HCT116 (cell line): ENCODE data around the gene RRAGA. TPM values are rescaled to one million over a fixed set of nuclear protein-coding genes. Genes with fewer than 3 reads are reported as not detected.

Source experiments
- ATAC-seq: fragments of 200-7000 bp; cut with Tn5 transposase; 2 replicates; pipeline ENCODE4 v1.9.1; 2020; ENCODE audit warnings: mild to moderate bottlenecking, moderate library complexity
- BruUV-seq: library from RNA; stranded (reverse); fragments of 400-500 nt; replicated peaks from 2 replicates; lab custom pipeline; 2021; lab: Mats Ljungman, UMichigan
- CTCF ChIA-PET: fragments of 300-600 bp; sonication (Branson Sonifier 250); formaldehyde crosslinking; loops from one replicate; lab custom pipeline; 2021; ENCODE audit warnings: antibody characterized with exemption; lab: Charles Lee
- POLR2A ChIA-PET: fragments of 300-600, 350-600 bp; sonication (Branson Sonifier 250); formaldehyde crosslinking; loops from one replicate; lab custom pipeline; 2021; ENCODE audit warnings: antibody characterized with exemption; lab: Charles Lee
- RAD21 ChIA-PET, 2 experiments: fragments of 300-600 bp; sonication (Branson Sonifier 250); formaldehyde crosslinking; loops; one replicate each; lab custom pipeline; 2023; ENCODE audit warnings: low total read pairs in 2 of 2; ENCODE audit not compliant: uncharacterized antibody in 2 of 2, unreplicated experiment in 2 of 2, low non-redundant PET in 1 of 2; lab: Charles Lee
- DNase-seq: peaks from one replicate; pipeline ENCODE4 v3.0.0-alpha.2; 2010; ENCODE audit warnings: low read depth, low spot score
- H2AFZ ChIP-seq: fragments of 200-600 bp; shearing (Covaris generic), sonication (generic); 2 replicates; pipeline ENCODE4 v1.6.1; 2017; ENCODE audit warnings: low read depth, mixed run types, mixed read lengths, antibody characterized with exemption, low read length; ENCODE audit not compliant: poor library complexity, severe bottlenecking
- H3K27ac ChIP-seq: 2 replicates; pipeline ENCODE4 v1.5.1; 2012; ENCODE audit warnings: low read depth, low read length
- H3K27me3 ChIP-seq: fragments of 200-600 bp; sonication (generic); 2 replicates; pipeline ENCODE4 v1.6.1; 2016; ENCODE audit warnings: mixed run types, low read length, mixed read lengths; ENCODE audit not compliant: insufficient read depth
- H3K36me3 ChIP-seq, 2 experiments: fragments of 200-500 bp in 1 of 2; fragments of 200-600 bp in 1 of 2; sonication (Bioruptor generic) in 1 of 2; sonication (generic) in 1 of 2; 2 replicates each; pipeline versions ENCODE4 v1.5.1 to v1.6.1; 2014 to 2016; ENCODE audit warnings: low read length in 2 of 2, inconsistent platforms in 1 of 2, mixed read lengths in 1 of 2, mixed run types in 1 of 2; ENCODE audit not compliant: insufficient read depth in 2 of 2, control insufficient read depth in 1 of 2
- H3K4me1 ChIP-seq, 2 experiments: fragments of 200-600 bp in 1 of 2; sonication (generic) in 1 of 2; 2 replicates each; pipeline versions ENCODE4 v1.5.1 to v1.6.1; 2012 to 2017; ENCODE audit warnings: low read length in 2 of 2, inconsistent platforms in 1 of 2, mild to moderate bottlenecking in 1 of 2, mixed read lengths in 1 of 2, mixed run types in 1 of 2, moderate library complexity in 1 of 2; ENCODE audit not compliant: insufficient read depth in 2 of 2, control insufficient read depth in 1 of 2
- H3K4me2 ChIP-seq: fragments of 200-600 bp; sonication (generic); 2 replicates; pipeline ENCODE4 v1.6.1; 2017; ENCODE audit warnings: mixed run types, low read length, mixed read lengths
- H3K4me3 ChIP-seq, 2 experiments: fragments of 200-600 bp in 1 of 2; sonication (generic) in 1 of 2; replicated peaks in 1 of 2; 2 replicates each; pipeline ENCODE4 v1.5.1; 2011 to 2016; ENCODE audit warnings: low read length in 2 of 2, control low read depth in 1 of 2, low read depth in 1 of 2, mild to moderate bottlenecking in 1 of 2, mixed read lengths in 1 of 2, mixed run types in 1 of 2
- H3K79me2 ChIP-seq: fragments of 200-600 bp; sonication (generic); 2 replicates; pipeline ENCODE4 v1.6.1; 2017; ENCODE audit warnings: mild to moderate bottlenecking, mixed run types, low read length, moderate library complexity, mixed read lengths; ENCODE audit not compliant: insufficient read depth
- H3K9ac ChIP-seq: fragments of 200-600 bp; sonication (generic); 2 replicates; pipeline ENCODE4 v1.6.1; 2016; ENCODE audit warnings: low read length, mixed read lengths
- H3K9me2 ChIP-seq: fragments of 200-600 bp; sonication (generic), shearing (Covaris generic); 2 replicates; pipeline ENCODE4 v1.6.1; 2017; ENCODE audit warnings: mixed run types, mild to moderate bottlenecking, moderate library complexity; ENCODE audit not compliant: insufficient read depth
- H3K9me3 ChIP-seq, 2 experiments: fragments of 200-500 bp in 1 of 2; fragments of 200-600 bp in 1 of 2; sonication (Bioruptor generic) in 1 of 2; sonication (generic) in 1 of 2; 2 replicates each; pipeline ENCODE4 v1.6.1; 2014 to 2017; ENCODE audit warnings: low read length in 2 of 2, mixed read lengths in 2 of 2, inconsistent platforms in 1 of 2, low read depth in 1 of 2, mild to moderate bottlenecking in 1 of 2, mixed run types in 1 of 2, moderate library complexity in 1 of 2; ENCODE audit not compliant: control insufficient read depth in 1 of 2, insufficient read depth in 1 of 2
- H4K20me1 ChIP-seq: fragments of 200-600 bp; sonication (generic), shearing (Covaris generic); 2 replicates; pipeline ENCODE4 v1.6.1; 2017; ENCODE audit warnings: mixed run types, mild to moderate bottlenecking, moderate library complexity; ENCODE audit not compliant: insufficient read depth
- EGR1 ChIP-seq: IDR thresholded peaks from 2 replicates; pipeline ENCODE4 v1.6.1; 2012; ENCODE audit warnings: low read depth
- ELF1 ChIP-seq: IDR thresholded peaks from 2 replicates; pipeline ENCODE4 v1.6.1; 2012; ENCODE audit warnings: low read depth, borderline replicate concordance
- EZH2 ChIP-seq: fragments of 200-600 bp; sonication (generic); IDR thresholded peaks from 2 replicates; pipeline ENCODE4 v1.6.1; 2017; ENCODE audit warnings: antibody characterized with exemption, mixed run types
- EZH2phosphoT487 ChIP-seq: fragments of 200-600 bp; IDR thresholded peaks from 2 replicates; pipeline ENCODE4 v1.6.1; 2018; ENCODE audit warnings: antibody characterized with exemption, borderline replicate concordance
- FOSL1 ChIP-seq: IDR thresholded peaks from 2 replicates; pipeline ENCODE4 v1.6.1; 2012; ENCODE audit warnings: low read depth
- JUND ChIP-seq: IDR thresholded peaks from 2 replicates; pipeline ENCODE4 v1.6.1; 2012
- MAX ChIP-seq: IDR thresholded peaks from 2 replicates; pipeline ENCODE4 v1.6.1; 2012
- POLR2AphosphoS5 ChIP-seq: IDR thresholded peaks from 2 replicates; pipeline ENCODE4 v1.6.1; 2011; ENCODE audit warnings: mild to moderate bottlenecking, low read depth, low read length, moderate library complexity
- RAD21 ChIP-seq: IDR thresholded peaks from 2 replicates; pipeline ENCODE4 v1.6.1; 2012; ENCODE audit warnings: low read depth, mild to moderate bottlenecking
- SIN3A ChIP-seq: IDR thresholded peaks from 2 replicates; pipeline ENCODE4 v1.6.1; 2012; ENCODE audit warnings: low read depth
- SP1 ChIP-seq: IDR thresholded peaks from 2 replicates; pipeline ENCODE4 v1.6.1; 2012; ENCODE audit warnings: low read depth
- SRF ChIP-seq: IDR thresholded peaks from 2 replicates; pipeline ENCODE4 v1.6.1; 2012; ENCODE audit warnings: low read depth
- TCF7L2 ChIP-seq: IDR thresholded peaks from 2 replicates; pipeline ENCODE4 v1.7.0; 2011; ENCODE audit warnings: borderline replicate concordance, inconsistent platforms; ENCODE audit not compliant: insufficient read depth, insufficient read length; ENCODE audit errors: extremely low read depth
- YY1 ChIP-seq: IDR thresholded peaks from 2 replicates; pipeline ENCODE4 v1.6.1; 2011; ENCODE audit warnings: low read length, low read depth, moderate library complexity, mild to moderate bottlenecking; ENCODE audit not compliant: insufficient replicate concordance; ENCODE audit errors: extremely low read depth
- ZFX ChIP-seq: fragments of 450-650 bp; IDR thresholded peaks from 2 replicates; pipeline ENCODE4 v1.6.1; 2017
- ZNF274 ChIP-seq: fragments of 200-500 bp; sonication (Bioruptor generic); IDR thresholded peaks from 2 replicates; pipeline ENCODE4 v1.6.1; 2014; ENCODE audit warnings: mild to moderate bottlenecking, low read depth, low read length, inconsistent platforms
- intact Hi-C: fragments of 100-400 bp; cut with micrococcal nuclease; formaldehyde crosslinking; loops from 2 replicates; pipeline ENCODE4 v1.10.0; 2022
- total RNA-seq: library from RNA; stranded (reverse); gene quantifications from one replicate; pipeline ENCODE4 v1.2.1, GENCODE V29; 2021; ENCODE audit not compliant: unreplicated experiment
- TF ChIP-seq, protein P1 (sequence below): IDR thresholded peaks from 2 replicates; pipeline ENCODE4 v1.6.1; 2012
- TF ChIP-seq, protein P2 (sequence below), 3 experiments: fragments of 200-600 bp in 1 of 3; sonication (generic) in 1 of 3; IDR thresholded peaks in 2 of 3; conservative IDR thresholded peaks in 1 of 3; 2 replicates each; pipeline ENCODE4 v1.5.1; 2012 to 2017; ENCODE audit warnings: low read depth in 2 of 3, low read length in 2 of 3, antibody characterized with exemption in 1 of 3, borderline replicate concordance in 1 of 3, control low read depth in 1 of 3, mild to moderate bottlenecking in 1 of 3, mixed read lengths in 1 of 3, mixed run types in 1 of 3, moderate library complexity in 1 of 3; ENCODE audit not compliant: insufficient read depth in 1 of 3

The RRAGA gene
- total RNA-seq, 1 experiment from 2014 or later: 47.3 TPM

DNA sequence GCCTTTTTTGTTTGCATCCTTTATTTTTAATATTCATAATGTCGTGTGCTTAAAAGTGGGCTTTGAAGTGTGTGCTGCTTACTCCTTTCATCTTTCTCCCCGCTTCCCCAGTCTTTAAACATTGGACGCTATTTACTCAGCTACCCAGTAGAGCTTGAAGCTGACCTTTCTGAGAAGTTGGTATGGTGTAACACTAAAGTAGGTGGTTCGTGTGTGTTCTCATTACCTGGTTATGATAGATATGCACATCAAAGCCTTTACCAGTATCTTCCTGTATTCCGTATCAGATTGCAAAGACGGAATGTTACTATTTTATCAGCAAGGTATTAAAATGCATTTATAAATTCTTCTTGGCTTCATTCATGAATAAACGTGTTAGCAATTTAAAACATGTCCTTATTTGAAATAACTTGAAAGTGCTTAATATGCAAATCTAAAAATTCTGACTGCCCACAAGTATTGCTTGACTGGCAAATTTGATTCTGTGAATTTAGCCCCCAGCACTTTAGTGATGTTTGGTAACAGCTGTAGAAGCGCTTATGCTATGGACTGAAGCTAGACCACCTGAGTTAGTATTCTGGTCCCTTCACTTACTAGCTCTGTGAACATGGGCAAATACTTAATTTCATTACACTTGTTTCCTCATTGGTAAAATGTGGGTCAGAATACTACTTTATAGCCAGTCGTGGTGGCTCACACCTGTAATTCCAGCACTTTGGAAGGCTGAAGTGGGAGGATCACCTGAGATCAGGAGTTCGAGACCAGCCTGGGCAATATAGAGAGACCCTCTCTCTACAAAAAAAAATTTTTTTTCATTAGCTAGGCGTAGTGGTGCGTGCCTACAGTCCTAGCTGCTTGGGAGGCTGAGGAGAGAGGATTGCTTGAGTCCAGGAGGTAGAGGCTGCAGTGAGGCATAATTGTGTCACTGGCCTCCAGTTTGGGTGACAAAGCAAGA, 1.7 kb downstream of the RRAGA start:
- DNase-seq: no peak
- ChIA-PET RAD21 (interaction anchor here in 1 of 2 experiments (0.6 kb wide), 1 partner anchor 402 kb away, joined by 3 read pairs; no protein-coding TSS in a partner anchor), POLR2A (no interaction called here), CTCF (interaction anchor here (1.4 kb wide), 1 partner anchor 123 kb away, joined by 3 read pairs; no protein-coding TSS in a partner anchor)
- Histone ChIP-seq H3K9ac (no peak overlapping the region), H3K9me3 (no peaks in the 10 kb centered on the region), H4K20me1 (no peaks in the 10 kb centered on the region), H3K79me2 (peaks cover 14% of the 10 kb centered on the region), H3K4me2 (peak overlapping the region; percentile 93; the same call in 1 of the 2 replicates), H3K4me1 (peaks cover 6 to 21% of the 10 kb centered on the region in 2 experiments; a peak in 3 of 4 replicates), H2AFZ (no peak overlapping the region), H3K4me3 (no peak overlapping the region), H3K27me3 (no peaks in the 10 kb centered on the region), H3K36me3 (no peaks in the 10 kb centered on the region), H3K27ac (no peak overlapping the region), H3K9me2 (no peaks in the 10 kb centered on the region)
- ATAC-seq: no peak
- TF ChIP-seq ZNF274: no peak
- TF ChIP-seq EZH2: no peak
- no peak for TF ChIP-seq ZFX
- TF ChIP-seq MAX: no peak
- no peak for TF ChIP-seq POLR2AphosphoS5
- TF ChIP-seq EGR1: no peak
- no peak for TF ChIP-seq EZH2phosphoT487
- no peak for TF ChIP-seq FOSL1
- TF ChIP-seq ELF1: no peak
- no peak for TF ChIP-seq YY1
- no peak for TF ChIP-seq SRF
- no peak for TF ChIP-seq TCF7L2
- TF ChIP-seq SIN3A: no peak
- TF ChIP-seq, protein P1, sequence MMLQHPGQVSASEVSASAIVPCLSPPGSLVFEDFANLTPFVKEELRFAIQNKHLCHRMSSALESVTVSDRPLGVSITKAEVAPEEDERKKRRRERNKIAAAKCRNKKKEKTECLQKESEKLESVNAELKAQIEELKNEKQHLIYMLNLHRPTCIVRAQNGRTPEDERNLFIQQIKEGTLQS: no peak
- TF ChIP-seq, protein P2, sequence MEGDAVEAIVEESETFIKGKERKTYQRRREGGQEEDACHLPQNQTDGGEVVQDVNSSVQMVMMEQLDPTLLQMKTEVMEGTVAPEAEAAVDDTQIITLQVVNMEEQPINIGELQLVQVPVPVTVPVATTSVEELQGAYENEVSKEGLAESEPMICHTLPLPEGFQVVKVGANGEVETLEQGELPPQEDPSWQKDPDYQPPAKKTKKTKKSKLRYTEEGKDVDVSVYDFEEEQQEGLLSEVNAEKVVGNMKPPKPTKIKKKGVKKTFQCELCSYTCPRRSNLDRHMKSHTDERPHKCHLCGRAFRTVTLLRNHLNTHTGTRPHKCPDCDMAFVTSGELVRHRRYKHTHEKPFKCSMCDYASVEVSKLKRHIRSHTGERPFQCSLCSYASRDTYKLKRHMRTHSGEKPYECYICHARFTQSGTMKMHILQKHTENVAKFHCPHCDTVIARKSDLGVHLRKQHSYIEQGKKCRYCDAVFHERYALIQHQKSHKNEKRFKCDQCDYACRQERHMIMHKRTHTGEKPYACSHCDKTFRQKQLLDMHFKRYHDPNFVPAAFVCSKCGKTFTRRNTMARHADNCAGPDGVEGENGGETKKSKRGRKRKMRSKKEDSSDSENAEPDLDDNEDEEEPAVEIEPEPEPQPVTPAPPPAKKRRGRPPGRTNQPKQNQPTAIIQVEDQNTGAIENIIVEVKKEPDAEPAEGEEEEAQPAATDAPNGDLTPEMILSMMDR (IDR thresholded peaks at IDR 0.05 in 2 of 3, conservative IDR thresholded peaks at IDR 0.05 in 1 of 3; ENCODE audit: borderline replicate concordance in 1 of 3, insufficient read depth in 1 of 3, low read depth in 2 of 3, low read length in 2 of 3): no peak
- TF ChIP-seq RAD21: no peak
- TF ChIP-seq SP1: no peak
- TF ChIP-seq JUND: no peak
- intact Hi-C loops: no loop called here
- BruUV-seq: no TSS peak
